DMS79 (cell line): ENCODE results near the gene NLRC4.
"Not testable (repeated sequence)": the region's sequence is repeated elsewhere in the genome, so short reads cannot be mapped to it uniquely, and the experiment has no call there.

ENCODE experiments used
- DNase-seq: peaks from one replicate; lab custom pipeline; 2025; lab: John Stamatoyannopoulos, UW

Gene NLRC4

GRCh38 chr2:32264422-32265105, at the start of gene NLRC4:
TSS of gene NLRC4 (minus strand) at chr2:32264886. CDS start at chr2:32256775, 8,111 bp downstream.
- DNase-seq, result no peak

GRCh38 chr2:32310577-32310976, 45.9 kb upstream of the NLRC4 start:
- no peak for DNase-seq

- DNase-seq, result not testable (repeated sequence)
Observed at GRCh38 chr2:32293966-32294562, 29.4 kb upstream of the NLRC4 start.

- not testable (repeated sequence) for DNase-seq
Observed at GRCh38 chr2:32293493-32293892, 28.8 kb upstream of the NLRC4 start.

- no peak for DNase-seq
Observed at GRCh38 chr2:32291746-32292145, 27.1 kb upstream of the NLRC4 start.

GRCh38 chr2:32290000-32290339, 25.3 kb upstream of the NLRC4 start:
- DNase-seq, result no peak

- DNase-seq, result no peak
Observed at GRCh38 chr2:32289165-32289999, 24.7 kb upstream of the NLRC4 start.

GRCh38 chr2:32284321-32284720, 19.6 kb upstream of the NLRC4 start:
- DNase-seq, result no peak

GRCh38 chr2:32278478-32278853, 13.8 kb upstream of the NLRC4 start:
- no peak for DNase-seq

GRCh38 chr2:32277674-32278477, 13.2 kb upstream of the NLRC4 start, which contains the start of gene YIPF4:
TSS of gene YIPF4 (plus strand) at chr2:32277904. CDS start at chr2:32278156, 252 bp downstream.
- peak; percentile 79 for DNase-seq

GRCh38 chr2:32277363-32277673, 12.6 kb upstream of the NLRC4 start:
- no peak for DNase-seq

- DNase-seq, result not testable (repeated sequence)
Observed at GRCh38 chr2:32275790-32276189, 11.1 kb upstream of the NLRC4 start.

- DNase-seq, result no peak
Observed at GRCh38 chr2:32274289-32274688, 9.6 kb upstream of the NLRC4 start.

- DNase-seq, result no peak
Observed at GRCh38 chr2:32272279-32272678, 7.6 kb upstream of the NLRC4 start.

- DNase-seq, result no peak
Observed at GRCh38 chr2:32271063-32271462, 6.4 kb upstream of the NLRC4 start.

- no peak for DNase-seq
Observed at GRCh38 chr2:32262105-32262504, 2.6 kb downstream of the NLRC4 start.

GRCh38 chr2:32260376-32260775, 4.3 kb downstream of the NLRC4 start:
- DNase-seq, result no peak

- DNase-seq, result no peak
Observed at GRCh38 chr2:32258242-32258641, 6.4 kb downstream of the NLRC4 start.

GRCh38 chr2:32250290-32250689, 14.4 kb downstream of the NLRC4 start:
- no peak for DNase-seq

GRCh38 chr2:32249731-32250236, 14.9 kb downstream of the NLRC4 start:
- no peak for DNase-seq

GRCh38 chr2:32248299-32248698, 16.4 kb downstream of the NLRC4 start:
- DNase-seq, result no peak

- no peak for DNase-seq
Observed at GRCh38 chr2:32246911-32247310, 17.8 kb downstream of the NLRC4 start.
